Measurements from ENCODE around the gene ATP8A2.

GRCh38 chr13:25923217-25924085, 551.7 kb downstream of the ATP8A2 start:
- TF ChIP-seq POLR2A (IDR thresholded peaks at IDR 0.05) = no peak
- TF ChIP-seq CTCF (IDR thresholded peaks at IDR 0.05) = no peak

All from right lobe of liver (tissue), 4 donors.